Measurements from ENCODE around the gene BDH1. TPM values are rescaled to one million over a fixed set of nuclear protein-coding genes. Genes with fewer than 3 reads are reported as not detected.
"Not testable (repeated sequence)": the region's sequence is repeated elsewhere in the genome, so short reads cannot be mapped to it uniquely, and the experiment has no call there.

Gene BDH1
- total RNA-seq, 1 experiment from 2014 or later: 24.1 TPM

GRCh38 chr3:197578376-197578775 is 22.6 kb upstream of the BDH1 start:
- no peak for DNase-seq (ENCODE audit: low read depth)

GRCh38 chr3:197577366-197578074 is 21.8 kb upstream of the BDH1 start:
- DNase-seq (ENCODE audit: low read depth): no peak

- DNase-seq (ENCODE audit: low read depth): no peak
Observed at GRCh38 chr3:197576838-197577237, 21.1 kb upstream of the BDH1 start.

GRCh38 chr3:197575362-197575761 is 19.6 kb upstream of the BDH1 start:
- DNase-seq (ENCODE audit: low read depth): no peak

- not testable (repeated sequence) for DNase-seq (ENCODE audit: low read depth)
Observed at GRCh38 chr3:197574396-197574991, 18.7 kb upstream of the BDH1 start.

DNA sequence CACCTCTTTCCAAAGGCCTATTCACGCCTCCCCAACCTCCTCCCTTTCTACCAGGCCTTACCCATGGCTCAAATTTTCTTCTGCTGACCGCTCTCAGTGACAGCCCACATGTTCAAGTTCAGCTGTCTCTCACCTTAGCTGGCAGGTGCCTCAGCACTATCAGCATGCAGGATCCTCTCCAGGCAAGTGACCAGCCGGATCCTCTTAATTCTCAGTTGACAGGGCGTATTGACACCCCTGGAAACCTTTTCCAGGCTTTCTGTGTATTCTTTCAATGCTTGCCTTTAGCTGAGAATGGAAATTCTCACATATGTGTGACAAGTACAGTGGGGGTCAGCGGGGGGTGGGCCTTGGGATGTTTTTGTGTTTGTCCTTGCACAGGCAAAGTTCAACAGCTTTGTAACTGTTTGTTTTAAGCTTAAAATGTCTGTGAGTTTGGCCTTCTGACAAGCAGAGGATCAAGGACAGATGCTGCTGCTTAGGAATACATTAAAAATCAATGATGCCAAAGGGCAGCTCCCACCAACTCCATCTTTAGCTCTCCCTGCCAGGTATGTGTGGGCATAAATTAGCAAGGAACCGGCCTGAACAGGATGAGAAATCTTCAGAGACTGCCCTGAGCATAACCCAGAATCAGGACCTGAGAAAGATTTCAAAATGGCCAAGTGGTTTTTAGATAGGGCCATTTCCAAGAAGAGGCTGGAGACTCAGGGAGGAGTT is 17.4 kb upstream of the BDH1 start:
- no peak for DNase-seq (ENCODE audit: low read depth)

DNA sequence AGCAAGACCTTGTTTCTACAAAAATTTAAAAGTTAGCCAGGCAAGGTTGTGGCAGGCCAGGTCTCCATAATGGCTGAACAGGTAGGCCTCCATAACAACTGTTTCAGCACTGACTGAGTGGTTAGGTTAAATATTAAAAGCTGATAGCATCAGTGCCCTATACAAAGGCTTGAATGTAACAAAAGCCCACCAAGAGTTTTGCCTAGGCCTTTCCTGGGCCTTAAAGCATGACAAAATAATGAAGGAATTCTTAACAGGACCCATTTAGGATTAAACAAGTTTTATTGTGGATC is 16.1 kb upstream of the BDH1 start:
- not testable (repeated sequence) for DNase-seq (ENCODE audit: low read depth)

- not testable (repeated sequence) for DNase-seq (ENCODE audit: low read depth)
Observed at GRCh38 chr3:197571074-197571879, 15.5 kb upstream of the BDH1 start.

DNA sequence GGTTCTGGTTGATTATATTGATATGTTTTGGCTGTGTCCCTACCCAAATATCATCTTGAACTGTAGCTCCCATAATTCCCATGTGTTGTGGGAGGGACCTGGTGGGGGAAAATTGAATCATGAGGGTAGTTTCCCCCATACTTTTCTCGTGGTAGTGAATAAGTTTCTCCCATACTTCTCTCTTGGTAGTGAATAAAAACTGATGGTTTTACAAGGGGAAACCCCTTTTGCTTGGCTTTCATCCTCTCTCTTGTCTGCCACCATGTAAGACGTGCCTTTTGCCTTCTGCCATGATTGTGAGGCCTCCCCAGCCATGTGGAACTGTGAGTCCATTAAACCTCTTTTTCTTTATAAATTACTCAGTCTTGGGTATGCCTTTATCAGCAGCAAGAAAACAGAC is 13.7 kb upstream of the BDH1 start:
- DNase-seq (ENCODE audit: low read depth): not testable (repeated sequence)

- DNase-seq (ENCODE audit: low read depth): no peak
Observed at GRCh38 chr3:197567904-197568681, 12.3 kb upstream of the BDH1 start.

DNA sequence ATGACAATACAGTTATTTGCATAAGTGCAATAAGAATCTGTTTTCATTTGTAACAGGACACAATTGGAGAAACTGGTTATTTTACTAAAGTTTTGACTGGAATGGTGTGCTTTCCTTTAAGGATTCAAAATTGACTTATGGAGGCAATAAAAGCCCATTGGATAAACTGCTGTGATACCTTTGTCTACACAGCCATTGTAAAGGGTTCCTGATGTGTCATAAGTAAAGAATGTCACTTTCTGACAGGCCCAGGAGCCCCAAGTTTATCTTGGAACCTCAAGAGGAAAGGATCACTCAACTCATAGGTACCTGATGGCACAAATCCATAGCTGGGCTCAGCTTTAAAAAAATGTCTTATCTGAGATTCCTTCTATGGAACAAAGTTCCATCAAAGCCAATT is 10.4 kb upstream of the BDH1 start:
- DNase-seq (ENCODE audit: low read depth): peak; percentile 40

DNA sequence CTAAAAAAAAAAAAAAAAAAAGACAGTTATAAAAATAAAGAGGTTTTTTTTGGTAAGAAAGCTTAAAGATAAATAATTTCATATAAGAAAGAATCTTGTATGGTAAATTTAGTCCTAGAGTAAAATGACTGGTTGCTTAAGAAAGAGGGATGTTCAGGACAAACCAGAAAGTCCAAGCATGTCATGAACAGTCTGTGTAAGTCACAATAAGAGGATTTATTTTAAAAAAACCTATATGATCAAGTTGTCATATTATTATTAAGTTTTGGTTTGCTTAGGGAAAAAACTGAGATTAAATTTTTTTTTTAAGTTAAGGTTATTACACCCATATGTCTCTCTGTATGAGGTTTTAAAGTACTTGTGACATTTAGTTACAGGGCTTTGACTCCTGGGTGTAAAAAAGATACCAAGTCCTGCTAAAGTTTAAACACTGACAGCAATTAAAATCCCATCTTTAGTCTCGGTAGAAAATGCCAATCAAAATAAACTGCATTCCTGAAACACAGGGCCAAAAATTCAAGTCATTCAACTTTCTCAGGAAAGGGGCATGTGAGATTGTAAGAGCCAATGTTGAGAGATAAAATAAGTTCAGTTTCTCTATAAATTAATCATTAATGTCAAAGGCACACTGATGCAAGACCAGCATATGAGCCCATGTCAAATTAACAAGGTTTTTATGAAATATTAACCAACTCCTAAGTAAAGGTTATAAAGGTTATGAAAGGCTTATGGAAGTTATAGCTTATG is 8.5 kb upstream of the BDH1 start:
- DNase-seq (ENCODE audit: low read depth): no peak

- DNase-seq (ENCODE audit: low read depth): no peak
Observed at GRCh38 chr3:197562398-197563251, 6.9 kb upstream of the BDH1 start.

DNA sequence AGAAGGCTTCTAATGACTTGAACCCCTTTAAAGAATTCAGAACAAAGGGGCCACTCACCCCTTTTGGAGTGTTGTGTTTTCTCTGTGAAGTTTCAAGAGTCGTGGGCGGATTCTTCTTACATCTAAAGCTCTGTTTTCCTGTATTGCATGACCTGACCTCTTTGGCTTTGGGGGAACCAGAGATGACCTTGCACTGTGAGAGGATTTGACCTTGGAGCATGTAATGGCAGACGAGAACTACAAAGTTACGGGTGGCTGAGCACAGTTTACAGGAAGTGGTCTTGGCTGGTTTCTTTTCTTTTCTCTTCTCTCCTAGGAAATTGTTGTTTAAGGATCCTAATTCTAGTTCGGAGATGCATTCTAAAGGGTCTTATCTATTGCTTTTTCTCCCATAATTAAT is 6.2 kb upstream of the BDH1 start:
- no peak for DNase-seq (ENCODE audit: low read depth)

DNA sequence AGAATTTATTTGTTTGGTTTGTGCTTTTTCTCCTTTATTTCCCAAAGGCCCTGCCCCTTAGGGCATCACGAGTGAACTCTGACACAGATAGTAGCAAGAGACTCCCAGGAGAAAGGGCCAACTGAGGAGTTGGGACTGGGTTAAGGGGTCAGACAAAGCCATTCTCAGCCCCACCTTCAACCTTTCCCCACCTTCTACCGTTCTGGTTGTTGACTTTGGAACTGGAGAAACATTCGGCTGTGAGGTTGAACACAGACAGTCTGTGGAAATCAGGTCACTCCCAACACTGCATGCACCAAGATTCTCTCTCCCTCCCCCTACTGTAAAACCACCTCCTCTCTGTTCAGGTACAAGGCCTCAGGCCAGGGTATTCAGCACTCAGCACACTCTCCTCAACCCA is 3.9 kb upstream of the BDH1 start:
- DNase-seq (ENCODE audit: low read depth): no peak

GRCh38 chr3:197554562-197555280 is 1.0 kb downstream of the BDH1 start:
- peak; percentile 100 for DNase-seq (ENCODE audit: low read depth)

DNA sequence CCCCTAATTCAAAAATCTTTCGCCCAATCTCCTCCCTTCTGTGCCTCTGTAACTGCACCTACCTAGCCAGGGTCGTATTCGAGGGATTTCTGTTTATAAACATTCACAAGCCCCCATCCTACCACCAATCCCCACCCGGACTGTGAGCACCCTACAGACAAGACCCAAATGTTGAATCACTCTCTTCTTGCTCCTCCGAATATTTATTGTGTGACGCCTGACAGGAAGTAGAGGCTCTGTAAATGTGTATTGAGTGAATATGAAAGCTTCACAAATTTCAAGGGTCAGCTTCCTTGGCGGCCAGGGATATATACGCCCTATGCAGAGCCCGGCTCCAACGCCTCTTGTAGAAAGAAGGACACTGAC is 1.6 kb downstream of the BDH1 start:
- no peak for DNase-seq (ENCODE audit: low read depth)

DNA sequence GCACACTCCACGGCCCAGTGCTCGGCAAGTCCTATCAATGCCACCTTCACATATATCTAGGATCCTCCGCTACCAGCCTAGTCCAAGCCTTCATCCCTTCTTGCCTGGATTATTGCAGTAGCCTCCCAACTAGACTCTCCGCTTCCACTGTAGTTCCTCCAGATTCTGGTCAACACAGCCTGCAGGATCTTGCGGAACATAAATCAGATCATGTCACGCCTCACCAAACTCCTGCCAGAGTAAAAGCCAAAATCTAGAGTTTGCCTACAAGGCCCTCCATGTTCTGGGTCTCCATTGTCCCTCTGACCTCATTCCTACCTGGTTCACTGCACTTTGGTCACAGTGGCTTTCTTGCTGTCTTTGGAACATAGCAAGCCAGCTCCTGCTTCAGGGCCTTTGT is 3.6 kb downstream of the BDH1 start:
- DNase-seq (ENCODE audit: low read depth): no peak

- no peak for DNase-seq (ENCODE audit: low read depth)
Observed at GRCh38 chr3:197550489-197550888, 5.3 kb downstream of the BDH1 start.

Measured in HT1080 (cell line).